ENCODE results near the gene ISOC1.

DNA sequence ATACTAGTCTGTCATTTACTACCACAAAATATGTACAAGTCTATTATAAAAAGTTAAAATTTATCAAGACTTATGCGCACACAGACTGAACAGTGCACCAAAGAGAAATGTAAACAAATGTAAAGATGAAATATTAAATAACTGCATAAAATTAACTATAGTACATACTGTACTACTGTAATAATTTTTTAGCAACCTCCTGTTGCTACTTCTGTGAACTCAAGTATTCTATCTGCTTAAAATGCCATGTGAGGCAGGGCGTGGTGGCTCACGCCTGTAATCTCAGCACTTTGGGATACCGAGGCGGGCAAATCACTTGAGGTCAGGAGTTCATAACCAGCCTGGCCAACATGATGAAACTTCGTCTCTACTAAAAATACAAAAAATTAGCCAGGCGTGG is 13.8 kb upstream of the ISOC1 start:
- TF ChIP-seq CTCF (IDR thresholded peaks at IDR 0.05; ENCODE audit: poor library complexity, severe bottlenecking) (no peak), EZH2 (IDR thresholded peaks at IDR 0.05; ENCODE audit: borderline replicate concordance, insufficient read depth, low read length, poor library complexity, severe bottlenecking) (no peak), SMC3 (conservative IDR thresholded peaks at IDR 0.05; ENCODE audit: poor library complexity) (no peak), EP300 (conservative IDR thresholded peaks at IDR 0.05; ENCODE audit: poor library complexity, severe bottlenecking) (no peak), TAF1 (IDR thresholded peaks at IDR 0.05; ENCODE audit: low read depth) (no peak), RAD21 (conservative IDR thresholded peaks at IDR 0.05) (no peak)

Data from neural cell (in vitro differentiated cells).